ENCODE measurements around the gene SPTBN4.

SPTBN4 gene

GRCh38 chr19:40603389-40604170, 136.8 kb downstream of the SPTBN4 start:
- peak overlapping the region; percentile 64 for H3K4me2 ChIP-seq (ENCODE audit: low read length)
- H3K4me3 ChIP-seq (ENCODE audit: low read depth, low read length, poor library complexity, severe bottlenecking), result peak overlapping the region; percentile 49
- H3K9me2 ChIP-seq (ENCODE audit: low read depth, low read length), result no peaks in the 10 kb centered on the region
- TF ChIP-seq EZH2 (IDR thresholded peaks at IDR 0.05; ENCODE audit: borderline replicate concordance, low read length), result no peak
- no peak for TF ChIP-seq CTCF (IDR thresholded peaks at IDR 0.05; ENCODE audit: low read length)
- no peaks in the 10 kb centered on the region for H4K20me1 ChIP-seq (ENCODE audit: insufficient read depth, low read length)
- peaks cover 40% of the 10 kb centered on the region for H3K4me1 ChIP-seq (ENCODE audit: insufficient read depth, low read length, severe bottlenecking)
- no peaks in the 10 kb centered on the region for H3K79me2 ChIP-seq (ENCODE audit: insufficient read depth, low read length)
- no peaks in the 10 kb centered on the region for H3F3A ChIP-seq (ENCODE audit: insufficient read depth, low read length)
- peak overlapping the region; percentile 22 for H3K27ac ChIP-seq (ENCODE audit: low read depth, low read length, poor library complexity, severe bottlenecking)
- no peak overlapping the region; the same call in 1 of the 2 replicates for H3K9ac ChIP-seq (ENCODE audit: low read length)
- no peak overlapping the region for H2AFZ ChIP-seq (ENCODE audit: low read length)
- H3K36me3 ChIP-seq (ENCODE audit: insufficient read depth, low read length), result no peaks in the 10 kb centered on the region
- H3K27me3 ChIP-seq (ENCODE audit: insufficient read depth, low read length), result no peaks in the 10 kb centered on the region
- no peaks in the 10 kb centered on the region for H3K9me3 ChIP-seq (ENCODE audit: low read length)

- Histone ChIP-seq H3K9me2 (ENCODE audit: low read depth, low read length) (no peaks in the 10 kb centered on the region), H3K4me1 (ENCODE audit: insufficient read depth, low read length, severe bottlenecking) (peaks cover 44% of the 10 kb centered on the region), H4K20me1 (ENCODE audit: insufficient read depth, low read length) (no peaks in the 10 kb centered on the region), H3K27ac (ENCODE audit: low read depth, low read length, poor library complexity, severe bottlenecking) (no peak overlapping the region), H3K36me3 (ENCODE audit: insufficient read depth, low read length) (no peaks in the 10 kb centered on the region), H3K9ac (ENCODE audit: low read length) (no peak overlapping the region), H3K79me2 (ENCODE audit: insufficient read depth, low read length) (no peaks in the 10 kb centered on the region), H3K27me3 (ENCODE audit: insufficient read depth, low read length) (no peaks in the 10 kb centered on the region), H2AFZ (ENCODE audit: low read length) (no peak overlapping the region), H3K4me3 (ENCODE audit: low read depth, low read length, poor library complexity, severe bottlenecking) (peak overlapping the region; percentile 67), H3F3A (ENCODE audit: insufficient read depth, low read length) (no peaks in the 10 kb centered on the region), H3K4me2 (ENCODE audit: low read length) (no peak overlapping the region; the same call in 1 of the 2 replicates), H3K9me3 (ENCODE audit: low read length) (no peaks in the 10 kb centered on the region)
- TF ChIP-seq CTCF (IDR thresholded peaks at IDR 0.05; ENCODE audit: low read length) (no peak), EZH2 (IDR thresholded peaks at IDR 0.05; ENCODE audit: borderline replicate concordance, low read length) (no peak)
These were observed 137.4 kb downstream of the SPTBN4 start for GRCh38 chr19:40604171-40604646.

GRCh38 chr19:40604647-40605215, 137.9 kb downstream of the SPTBN4 start:
- Histone ChIP-seq H3K4me3 (ENCODE audit: low read depth, low read length, poor library complexity, severe bottlenecking) (peak overlapping the region; percentile 67), H2AFZ (ENCODE audit: low read length) (no peak overlapping the region), H3F3A (ENCODE audit: insufficient read depth, low read length) (no peaks in the 10 kb centered on the region), H3K27ac (ENCODE audit: low read depth, low read length, poor library complexity, severe bottlenecking) (peak overlapping the region; percentile 85), H3K9ac (ENCODE audit: low read length) (peak overlapping the region; percentile 66), H3K27me3 (ENCODE audit: insufficient read depth, low read length) (no peaks in the 10 kb centered on the region), H3K36me3 (ENCODE audit: insufficient read depth, low read length) (no peaks in the 10 kb centered on the region), H3K9me3 (ENCODE audit: low read length) (no peaks in the 10 kb centered on the region), H4K20me1 (ENCODE audit: insufficient read depth, low read length) (no peaks in the 10 kb centered on the region), H3K4me2 (ENCODE audit: low read length) (peak overlapping the region; percentile 95), H3K79me2 (ENCODE audit: insufficient read depth, low read length) (no peaks in the 10 kb centered on the region), H3K9me2 (ENCODE audit: low read depth, low read length) (no peaks in the 10 kb centered on the region), H3K4me1 (ENCODE audit: insufficient read depth, low read length, severe bottlenecking) (peaks cover 47% of the 10 kb centered on the region)
- no peak for TF ChIP-seq EZH2 (IDR thresholded peaks at IDR 0.05; ENCODE audit: borderline replicate concordance, low read length)
- no peak for TF ChIP-seq CTCF (IDR thresholded peaks at IDR 0.05; ENCODE audit: low read length)

Data from OCI-LY1 (cell line).